ENCODE data around the gene PALLD.

Gene PALLD

DNA sequence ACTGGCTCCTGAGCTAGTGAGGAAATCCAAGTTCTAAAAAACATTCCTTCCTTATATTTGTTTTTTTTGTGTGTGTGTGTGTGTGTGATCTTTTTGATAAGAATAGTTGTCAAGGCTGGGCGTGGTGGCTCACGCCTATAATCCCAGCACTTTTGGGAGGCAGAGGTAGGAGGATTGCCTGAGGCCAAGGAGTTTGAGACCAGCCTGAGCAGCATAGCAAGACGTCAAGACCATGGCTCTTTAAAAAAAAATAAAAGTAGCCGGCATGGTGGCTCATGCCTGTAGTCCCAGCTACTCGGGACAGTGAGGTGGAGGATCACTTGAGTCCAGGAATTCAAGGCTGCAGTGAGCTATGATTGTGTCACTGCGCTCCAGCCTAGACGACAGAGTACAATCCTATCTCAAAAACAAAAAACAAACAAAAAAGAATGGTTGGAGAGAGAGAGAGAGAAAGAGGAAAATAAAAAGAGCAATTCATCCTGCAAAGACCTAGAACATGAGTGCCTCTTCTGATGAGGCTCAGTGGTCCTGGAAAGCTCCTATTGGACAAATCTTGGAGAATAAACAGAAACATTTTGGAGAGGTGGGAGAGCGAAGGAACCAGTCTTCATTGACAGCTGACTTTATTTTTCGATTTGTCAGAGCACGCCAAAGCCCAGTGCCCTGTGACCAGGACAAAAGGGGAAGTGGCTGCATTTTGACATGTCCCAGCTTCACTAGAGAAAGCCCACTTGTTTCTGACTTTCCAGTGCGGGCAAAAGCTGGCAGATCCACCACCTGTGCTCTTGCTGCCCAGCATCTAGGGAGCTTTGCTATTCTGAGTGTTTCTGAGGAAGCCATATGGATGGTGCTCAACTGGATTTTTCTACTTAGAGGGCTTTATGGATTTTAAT is 244.7 kb downstream of the PALLD start:
- ATAC-seq (ENCODE audit: low read depth), result no peak
- H3K9me3 ChIP-seq (ENCODE audit: severe bottlenecking), result no peaks in the 10 kb centered on the region
- no peaks in the 10 kb centered on the region for H3K4me1 ChIP-seq (ENCODE audit: insufficient read depth, poor library complexity, severe bottlenecking)
- no peak for DNase-seq (ENCODE audit: low spot score)
- H3K27me3 ChIP-seq (ENCODE audit: insufficient read depth, poor library complexity, severe bottlenecking), result no peaks in the 10 kb centered on the region
- H3K4me3 ChIP-seq (ENCODE audit: severe bottlenecking), result no peak overlapping the region
- no peak overlapping the region for H3K27ac ChIP-seq (ENCODE audit: poor library complexity, severe bottlenecking)
- H3K36me3 ChIP-seq (ENCODE audit: low read depth), result no peaks in the 10 kb centered on the region
- TF ChIP-seq, protein P1, sequence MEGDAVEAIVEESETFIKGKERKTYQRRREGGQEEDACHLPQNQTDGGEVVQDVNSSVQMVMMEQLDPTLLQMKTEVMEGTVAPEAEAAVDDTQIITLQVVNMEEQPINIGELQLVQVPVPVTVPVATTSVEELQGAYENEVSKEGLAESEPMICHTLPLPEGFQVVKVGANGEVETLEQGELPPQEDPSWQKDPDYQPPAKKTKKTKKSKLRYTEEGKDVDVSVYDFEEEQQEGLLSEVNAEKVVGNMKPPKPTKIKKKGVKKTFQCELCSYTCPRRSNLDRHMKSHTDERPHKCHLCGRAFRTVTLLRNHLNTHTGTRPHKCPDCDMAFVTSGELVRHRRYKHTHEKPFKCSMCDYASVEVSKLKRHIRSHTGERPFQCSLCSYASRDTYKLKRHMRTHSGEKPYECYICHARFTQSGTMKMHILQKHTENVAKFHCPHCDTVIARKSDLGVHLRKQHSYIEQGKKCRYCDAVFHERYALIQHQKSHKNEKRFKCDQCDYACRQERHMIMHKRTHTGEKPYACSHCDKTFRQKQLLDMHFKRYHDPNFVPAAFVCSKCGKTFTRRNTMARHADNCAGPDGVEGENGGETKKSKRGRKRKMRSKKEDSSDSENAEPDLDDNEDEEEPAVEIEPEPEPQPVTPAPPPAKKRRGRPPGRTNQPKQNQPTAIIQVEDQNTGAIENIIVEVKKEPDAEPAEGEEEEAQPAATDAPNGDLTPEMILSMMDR (IDR thresholded peaks at IDR 0.05; ENCODE audit: poor library complexity, severe bottlenecking), result no peak

DNA sequence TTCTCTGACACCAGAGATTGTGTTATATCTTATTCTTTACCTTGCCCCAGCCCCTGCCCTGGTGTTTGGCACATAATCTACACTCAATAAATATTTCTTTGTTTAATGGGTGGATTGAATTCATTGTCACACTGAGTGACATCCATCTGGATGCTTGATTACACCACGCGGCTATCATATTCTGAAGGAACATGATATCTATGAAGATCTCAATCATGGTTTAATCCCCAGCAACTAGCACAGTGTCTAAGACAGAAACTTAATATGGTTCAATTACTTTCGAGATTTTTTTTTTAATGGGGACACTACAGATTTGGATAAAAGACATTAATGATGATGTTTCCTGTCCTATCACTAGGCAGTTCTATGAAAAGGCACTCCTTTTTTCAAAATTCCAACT is 246.3 kb downstream of the PALLD start:
- Histone ChIP-seq H3K9me3 (ENCODE audit: severe bottlenecking) (no peaks in the 10 kb centered on the region), H3K36me3 (ENCODE audit: low read depth) (no peaks in the 10 kb centered on the region), H3K27ac (ENCODE audit: poor library complexity, severe bottlenecking) (no peak overlapping the region), H3K4me1 (ENCODE audit: insufficient read depth, poor library complexity, severe bottlenecking) (no peaks in the 10 kb centered on the region), H3K4me3 (ENCODE audit: severe bottlenecking) (no peak overlapping the region), H3K27me3 (ENCODE audit: insufficient read depth, poor library complexity, severe bottlenecking) (no peaks in the 10 kb centered on the region)
- DNase-seq (ENCODE audit: low spot score), result no peak
- TF ChIP-seq, protein P1 (IDR thresholded peaks at IDR 0.05; ENCODE audit: poor library complexity, severe bottlenecking), result no peak
- no peak for ATAC-seq (ENCODE audit: low read depth)

DNA sequence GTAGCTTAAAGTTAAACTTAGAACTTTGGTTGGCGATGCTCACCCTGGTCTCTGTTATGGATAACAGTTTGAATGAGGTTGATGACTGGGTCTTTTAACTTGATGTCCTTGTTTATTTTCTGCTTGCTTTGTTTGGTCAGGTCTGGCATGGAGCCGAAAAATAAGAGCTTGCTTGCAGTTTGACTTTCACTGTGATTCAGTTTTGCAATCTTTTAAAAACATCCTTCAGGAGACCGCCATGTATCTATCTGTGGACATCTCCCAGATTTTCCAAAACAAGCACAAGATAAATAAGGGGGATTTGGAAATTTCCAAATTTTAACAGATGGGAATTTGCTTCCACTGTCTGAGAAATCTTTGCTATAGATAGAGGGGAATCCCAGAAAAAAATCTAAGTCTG is 246.7 kb downstream of the PALLD start:
- DNase-seq (ENCODE audit: low spot score), result no peak
- Histone ChIP-seq H3K36me3 (ENCODE audit: low read depth) (no peaks in the 10 kb centered on the region), H3K9me3 (ENCODE audit: severe bottlenecking) (no peaks in the 10 kb centered on the region), H3K27me3 (ENCODE audit: insufficient read depth, poor library complexity, severe bottlenecking) (no peaks in the 10 kb centered on the region), H3K27ac (ENCODE audit: poor library complexity, severe bottlenecking) (no peak overlapping the region), H3K4me3 (ENCODE audit: severe bottlenecking) (no peak overlapping the region), H3K4me1 (ENCODE audit: insufficient read depth, poor library complexity, severe bottlenecking) (no peaks in the 10 kb centered on the region)
- TF ChIP-seq, protein P1 (IDR thresholded peaks at IDR 0.05; ENCODE audit: poor library complexity, severe bottlenecking), result no peak
- no peak for ATAC-seq (ENCODE audit: low read depth)

DNA sequence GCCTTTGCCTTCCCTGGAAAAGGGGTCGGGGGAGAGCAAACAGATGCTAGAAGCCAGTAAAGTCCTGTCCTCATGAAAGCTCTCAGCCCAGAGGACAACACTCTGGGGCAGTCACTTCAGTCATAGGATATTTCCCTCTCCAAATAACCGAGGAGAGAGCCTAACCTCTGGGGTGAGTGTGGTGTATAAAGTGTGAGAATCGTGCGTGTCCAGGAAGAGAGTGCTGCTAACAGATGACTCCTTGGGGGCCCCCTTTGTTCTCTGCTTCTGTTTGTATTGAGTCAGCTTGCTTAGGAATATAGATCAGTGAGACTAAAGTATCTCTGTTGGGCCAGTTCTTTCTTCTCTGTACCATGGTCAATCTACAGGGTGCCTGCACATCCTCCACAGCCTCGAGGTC is 247.2 kb downstream of the PALLD start:
- TF ChIP-seq, protein P1 (IDR thresholded peaks at IDR 0.05; ENCODE audit: poor library complexity, severe bottlenecking), result no peak

DNA sequence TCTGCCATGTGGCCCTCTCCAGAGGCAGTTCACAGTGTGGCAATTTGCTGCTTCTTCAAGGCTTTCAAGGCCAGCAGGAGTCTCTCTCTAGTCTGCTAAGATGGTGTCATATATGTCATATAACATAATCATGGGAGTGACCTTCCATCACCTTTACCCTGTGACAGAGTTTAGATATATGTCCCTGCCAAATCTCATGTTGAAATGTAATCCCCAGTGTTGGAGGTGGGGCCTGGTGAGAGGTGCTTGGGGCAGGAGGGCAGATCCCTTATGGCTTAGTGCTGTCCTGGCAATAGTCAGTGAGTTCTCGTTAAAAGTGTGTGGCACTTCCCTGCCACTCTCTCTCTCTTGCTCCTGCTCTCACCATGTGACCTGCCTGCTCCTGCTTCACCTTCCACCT is 252.0 kb downstream of the PALLD start:
- ATAC-seq (ENCODE audit: low read depth), result no peak
- Histone ChIP-seq H3K36me3 (ENCODE audit: low read depth) (no peaks in the 10 kb centered on the region), H3K9me3 (ENCODE audit: severe bottlenecking) (no peaks in the 10 kb centered on the region), H3K27ac (ENCODE audit: poor library complexity, severe bottlenecking) (no peak overlapping the region), H3K27me3 (ENCODE audit: insufficient read depth, poor library complexity, severe bottlenecking) (no peaks in the 10 kb centered on the region), H3K4me1 (ENCODE audit: insufficient read depth, poor library complexity, severe bottlenecking) (no peaks in the 10 kb centered on the region), H3K4me3 (ENCODE audit: severe bottlenecking) (no peak overlapping the region)
- TF ChIP-seq, protein P1 (IDR thresholded peaks at IDR 0.05; ENCODE audit: poor library complexity, severe bottlenecking), result no peak
- no peak for DNase-seq (ENCODE audit: low spot score)

More for the DNA sequence above, 247.2 kb downstream of the PALLD start:
- no peaks in the 10 kb centered on the region for H3K4me1 ChIP-seq (ENCODE audit: insufficient read depth, poor library complexity, severe bottlenecking)
- DNase-seq (ENCODE audit: low spot score) (no peak), ATAC-seq (ENCODE audit: low read depth) (no peak)
- no peaks in the 10 kb centered on the region for H3K27me3 ChIP-seq (ENCODE audit: insufficient read depth, poor library complexity, severe bottlenecking)
- no peak overlapping the region for H3K27ac ChIP-seq (ENCODE audit: poor library complexity, severe bottlenecking)
- no peak overlapping the region for H3K4me3 ChIP-seq (ENCODE audit: severe bottlenecking)
- no peaks in the 10 kb centered on the region for H3K36me3 ChIP-seq (ENCODE audit: low read depth)
- H3K9me3 ChIP-seq (ENCODE audit: severe bottlenecking), result no peaks in the 10 kb centered on the region

Data from RWPE2 (cell line).